ENCODE results near the gene DIAPH3.

DNA sequence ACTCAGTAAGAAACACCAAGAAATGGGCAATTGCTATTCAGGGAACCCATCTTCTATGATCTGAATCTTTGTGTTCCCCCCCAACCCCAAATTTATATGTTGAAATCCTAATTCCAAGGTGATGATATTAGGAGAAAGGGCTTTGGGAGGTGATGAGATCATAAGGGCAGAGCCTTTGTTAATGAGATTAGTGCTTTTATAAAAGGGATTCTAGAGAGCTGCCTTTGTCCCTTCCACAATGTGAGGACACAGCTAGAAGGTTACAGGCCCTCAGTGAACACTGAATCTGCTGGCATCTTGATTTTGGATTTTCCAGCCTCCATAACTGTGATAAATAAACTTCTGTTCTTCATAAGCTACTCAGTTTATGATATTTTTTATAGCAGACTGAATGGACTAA is 376.0 kb downstream of the DIAPH3 start:
- TF ChIP-seq, protein P1, sequence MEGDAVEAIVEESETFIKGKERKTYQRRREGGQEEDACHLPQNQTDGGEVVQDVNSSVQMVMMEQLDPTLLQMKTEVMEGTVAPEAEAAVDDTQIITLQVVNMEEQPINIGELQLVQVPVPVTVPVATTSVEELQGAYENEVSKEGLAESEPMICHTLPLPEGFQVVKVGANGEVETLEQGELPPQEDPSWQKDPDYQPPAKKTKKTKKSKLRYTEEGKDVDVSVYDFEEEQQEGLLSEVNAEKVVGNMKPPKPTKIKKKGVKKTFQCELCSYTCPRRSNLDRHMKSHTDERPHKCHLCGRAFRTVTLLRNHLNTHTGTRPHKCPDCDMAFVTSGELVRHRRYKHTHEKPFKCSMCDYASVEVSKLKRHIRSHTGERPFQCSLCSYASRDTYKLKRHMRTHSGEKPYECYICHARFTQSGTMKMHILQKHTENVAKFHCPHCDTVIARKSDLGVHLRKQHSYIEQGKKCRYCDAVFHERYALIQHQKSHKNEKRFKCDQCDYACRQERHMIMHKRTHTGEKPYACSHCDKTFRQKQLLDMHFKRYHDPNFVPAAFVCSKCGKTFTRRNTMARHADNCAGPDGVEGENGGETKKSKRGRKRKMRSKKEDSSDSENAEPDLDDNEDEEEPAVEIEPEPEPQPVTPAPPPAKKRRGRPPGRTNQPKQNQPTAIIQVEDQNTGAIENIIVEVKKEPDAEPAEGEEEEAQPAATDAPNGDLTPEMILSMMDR (IDR thresholded peaks at IDR 0.05) = no peak
- TF ChIP-seq EZH2 (IDR thresholded peaks at IDR 0.05; ENCODE audit: borderline replicate concordance, insufficient read depth, low read depth, low read length, poor library complexity, severe bottlenecking) = no peak
